Activated naive CD8-positive, alpha-beta T cell treated with anti-CD3 and anti-CD28 coated beads, Interleukin-2, amount 50 U/mL, for 16 hours (primary cell): Measurements from ENCODE around the gene DOK5.
"Not testable (repeated sequence)": the region's sequence is repeated elsewhere in the genome, so short reads cannot be mapped to it uniquely, and the experiment has no call there.

Experiments
- DNase-seq: peaks from one replicate; pipeline ENCODE4 v3.0.0-alpha.2; 2020; ENCODE audit warnings: low read depth, low spot score

The DOK5 gene

GRCh38 chr20:54475334-54476168 lies at the start of gene DOK5:
Gene DOK5, plus strand, starts transcription at chr20:54475593. Its CDS starts 354 bp downstream, at chr20:54475947.
- no peak for DNase-seq

- no peak for DNase-seq
Observed at GRCh38 chr20:54429364-54429763, 46.0 kb upstream of the DOK5 start.

GRCh38 chr20:54431156-54431944 lies 44.0 kb upstream of the DOK5 start:
- no peak for DNase-seq

DNA sequence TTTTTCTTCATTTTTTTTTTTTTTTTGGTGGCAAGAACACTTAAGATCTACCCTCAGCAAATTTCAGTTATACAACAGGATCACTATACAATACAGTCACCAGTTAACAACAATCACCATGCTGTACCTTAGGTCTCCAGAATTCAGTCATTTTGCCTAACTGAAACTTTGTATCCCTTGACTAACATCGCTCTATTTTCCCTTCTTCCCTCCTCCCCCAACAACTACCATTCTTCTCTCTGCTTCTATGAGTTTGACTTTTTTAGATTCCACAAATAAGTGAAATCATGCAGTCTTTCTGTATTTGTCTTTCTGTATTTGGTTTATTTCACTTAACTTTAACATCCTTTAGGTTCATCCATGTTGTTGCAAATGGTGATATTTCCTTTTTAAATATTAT lies 42.4 kb upstream of the DOK5 start:
- DNase-seq: no peak

- DNase-seq: no peak
Observed at GRCh38 chr20:54433636-54434035, 41.8 kb upstream of the DOK5 start.

- no peak for DNase-seq
Observed at GRCh38 chr20:54434196-54434595, 41.2 kb upstream of the DOK5 start.

DNA sequence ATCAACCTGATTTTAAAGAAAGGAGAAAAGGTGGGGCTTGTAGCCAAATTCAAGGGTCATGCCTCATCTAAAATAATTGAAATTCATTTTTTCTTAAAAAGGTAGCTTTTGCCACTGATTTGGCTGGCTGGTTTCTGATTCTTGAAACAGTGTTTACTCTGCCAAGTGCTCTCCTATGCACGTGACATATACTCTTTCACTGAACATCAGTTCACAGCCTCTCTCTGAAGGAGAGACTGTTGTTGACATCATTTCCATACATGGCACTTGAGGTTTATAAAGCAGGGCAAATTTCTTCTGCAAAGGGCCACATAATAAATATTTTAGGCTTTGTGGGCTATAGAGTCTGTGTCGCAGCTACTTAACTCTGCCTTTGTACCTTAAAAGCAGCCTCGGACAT lies 40.4 kb upstream of the DOK5 start:
- no peak for DNase-seq

DNA sequence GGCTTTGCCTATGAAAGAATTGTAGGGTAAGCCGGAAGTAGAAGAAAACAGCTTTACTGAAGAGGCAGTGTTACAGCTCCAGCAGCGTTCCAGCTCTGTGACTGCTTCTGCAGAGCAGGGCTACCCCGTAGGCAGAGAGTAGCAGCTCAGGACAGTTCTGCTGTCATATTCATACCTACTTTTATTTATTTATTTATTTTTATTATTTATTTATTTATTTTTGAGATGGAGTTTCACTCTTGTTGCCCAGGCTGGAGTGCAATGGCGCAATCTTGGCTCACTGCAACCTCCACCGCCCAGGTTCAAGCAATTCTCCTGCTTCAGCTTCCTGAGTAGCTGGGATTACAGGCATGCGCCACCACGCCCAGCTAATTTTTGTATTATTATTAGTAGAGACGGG lies 39.0 kb upstream of the DOK5 start:
- DNase-seq: not testable (repeated sequence)

GRCh38 chr20:54438166-54438565 lies 37.2 kb upstream of the DOK5 start:
- no peak for DNase-seq

DNA sequence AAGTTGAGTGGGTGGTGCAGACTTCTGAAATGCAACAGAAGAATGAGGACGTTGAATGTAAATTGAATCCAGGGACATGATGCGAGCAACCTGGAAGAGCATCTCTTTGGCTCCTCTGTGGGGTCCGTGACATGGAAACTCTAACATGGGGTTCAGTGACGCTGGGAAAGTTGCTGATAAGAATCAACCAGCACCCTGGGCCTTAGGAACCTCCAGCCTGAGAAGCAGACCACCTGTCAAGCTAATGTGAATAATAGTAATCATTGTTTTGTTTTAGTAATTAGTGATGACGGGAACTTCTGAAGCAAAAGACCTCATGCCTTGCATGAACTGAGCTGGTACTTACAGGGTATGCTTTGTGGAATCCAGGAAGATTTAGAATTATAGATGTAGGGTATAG lies 25.2 kb upstream of the DOK5 start:
- no peak for DNase-seq

DNA sequence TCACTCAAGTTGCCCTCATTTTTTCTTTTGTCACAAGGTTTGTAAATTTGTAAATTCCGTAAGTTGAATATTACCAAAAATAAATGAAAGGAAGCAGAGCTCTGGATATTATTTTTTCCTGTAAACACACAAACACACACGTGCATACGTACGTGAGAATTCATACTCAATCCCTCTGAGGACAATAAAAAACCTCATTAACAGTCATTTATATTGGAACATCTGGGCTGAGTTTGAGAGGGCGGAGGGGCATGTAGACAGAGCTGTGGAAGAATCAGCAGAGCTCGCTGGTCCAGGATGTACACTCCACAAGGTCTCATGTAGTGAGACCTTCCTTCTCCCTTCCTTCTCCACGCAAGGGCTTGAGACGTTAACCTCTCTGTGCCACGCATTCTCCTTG lies 24.2 kb upstream of the DOK5 start:
- no peak for DNase-seq

DNA sequence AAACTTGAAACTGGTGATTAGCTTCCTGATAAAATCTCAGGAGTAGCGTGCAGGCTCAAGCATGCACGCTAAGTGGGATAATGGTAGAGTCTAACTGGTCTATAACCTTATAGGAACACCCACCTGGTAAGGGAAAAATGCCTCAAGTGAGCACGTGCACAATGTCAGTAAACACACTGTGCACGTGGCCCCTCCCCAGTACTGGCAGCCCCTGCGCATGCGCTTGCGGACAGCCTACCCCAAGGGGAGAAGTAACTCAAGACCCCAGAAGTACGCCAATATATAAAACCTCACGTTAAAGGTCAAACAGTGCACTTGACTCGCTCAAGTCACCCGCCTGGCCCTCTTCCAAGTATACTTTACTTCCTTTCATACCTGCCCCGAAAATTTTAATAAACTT lies 23.1 kb upstream of the DOK5 start:
- no peak for DNase-seq

GRCh38 chr20:54454982-54455381 lies 20.4 kb upstream of the DOK5 start:
- DNase-seq: no peak

DNA sequence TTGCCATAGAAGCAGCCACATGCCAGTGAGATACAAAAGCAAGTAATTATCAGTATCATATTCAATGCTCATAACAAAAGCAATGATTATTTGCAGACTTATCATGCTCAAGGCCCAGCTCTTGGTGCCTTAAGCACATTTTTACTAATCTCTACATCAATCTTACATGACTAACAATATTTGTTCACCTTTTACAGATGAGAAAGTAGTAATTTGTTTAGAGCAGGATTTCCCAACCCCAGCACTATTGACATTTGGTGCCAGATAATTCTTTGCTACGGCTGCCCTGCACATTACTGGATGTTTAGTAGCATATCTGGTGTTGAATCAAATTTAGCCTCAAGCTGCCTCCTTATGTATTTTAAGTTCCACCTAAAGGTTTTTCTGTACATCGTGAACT lies 19.0 kb upstream of the DOK5 start:
- no peak for DNase-seq

DNA sequence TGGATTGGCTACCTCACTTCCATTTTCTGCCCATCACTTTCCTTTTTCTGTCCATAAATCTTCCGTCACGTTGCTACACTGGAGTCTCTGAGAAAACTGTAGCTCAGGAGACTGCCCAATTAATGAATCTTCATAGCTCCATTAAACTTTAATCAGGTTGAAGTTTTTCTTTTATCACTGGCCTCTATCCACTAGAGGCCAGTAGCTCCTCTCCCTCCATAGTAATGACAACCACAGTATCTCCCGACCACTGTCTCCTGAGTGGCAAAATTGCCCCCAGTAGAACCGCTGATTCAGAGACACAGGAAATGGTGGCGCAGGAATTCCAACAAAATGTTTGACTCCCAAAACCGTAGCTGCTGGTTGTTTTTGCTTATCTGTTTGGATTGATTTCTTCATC lies 18.4 kb upstream of the DOK5 start:
- no peak for DNase-seq

GRCh38 chr20:54458219-54458618 lies 17.2 kb upstream of the DOK5 start:
- no peak for DNase-seq

DNA sequence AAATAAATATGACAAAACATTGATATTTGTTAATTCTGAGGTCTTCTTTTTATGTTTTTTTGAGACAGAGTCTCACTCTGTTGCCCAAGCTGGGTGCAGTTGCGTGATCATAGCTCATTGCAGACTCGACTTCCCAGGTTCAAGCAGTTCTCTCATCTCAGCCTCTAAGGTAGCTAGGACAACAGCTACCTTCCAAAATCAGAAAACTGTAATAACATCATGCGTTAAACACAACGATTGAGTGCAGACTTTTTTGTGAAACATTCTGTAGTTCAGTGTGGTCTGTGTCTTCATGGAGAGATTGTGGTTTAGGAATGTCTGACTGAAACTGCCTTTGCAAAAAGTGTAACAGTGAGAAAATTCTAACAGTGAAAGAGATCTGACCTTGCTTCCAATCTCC lies 16.1 kb upstream of the DOK5 start:
- DNase-seq: no peak

GRCh38 chr20:54464003-54464402 lies 11.4 kb upstream of the DOK5 start:
- DNase-seq: no peak

DNA sequence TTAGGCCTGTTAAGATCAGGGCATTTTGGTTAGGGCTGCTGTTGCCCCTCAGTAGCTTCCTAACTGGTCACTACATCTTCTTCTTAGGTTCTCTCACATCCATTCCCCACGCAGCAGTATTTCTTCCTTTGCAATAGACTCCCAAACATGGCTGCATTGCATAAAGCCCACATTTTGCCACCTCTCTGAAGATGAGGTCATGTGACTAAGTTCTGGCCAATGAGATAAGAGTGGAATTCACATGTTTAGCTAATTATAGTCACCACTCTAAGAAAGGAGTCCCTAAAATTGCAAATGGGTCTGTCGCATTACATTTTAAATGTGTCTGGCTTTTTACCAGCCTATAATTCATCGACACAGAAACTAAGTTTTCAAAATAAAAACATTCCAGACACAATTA lies 9.3 kb upstream of the DOK5 start:
- no peak for DNase-seq

DNA sequence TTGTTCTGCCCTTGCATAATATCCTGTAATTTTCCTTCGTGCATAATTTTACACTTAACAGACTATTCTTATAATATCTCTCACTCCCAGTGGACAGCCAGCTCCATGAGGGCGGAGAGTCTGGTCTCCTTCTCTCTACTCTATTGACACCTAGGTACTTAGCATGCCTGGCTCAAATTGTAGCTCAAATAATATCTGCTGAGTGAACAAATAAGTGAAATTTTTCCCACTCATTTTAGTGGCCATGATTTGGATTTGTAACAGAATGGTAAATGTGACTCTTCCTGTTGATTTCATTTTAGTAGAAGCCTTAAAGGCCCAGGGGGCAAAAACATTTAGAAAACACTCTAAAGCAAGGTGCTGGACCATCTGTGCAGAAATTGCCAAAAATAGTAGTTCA lies 7.8 kb upstream of the DOK5 start:
- no peak for DNase-seq

DNA sequence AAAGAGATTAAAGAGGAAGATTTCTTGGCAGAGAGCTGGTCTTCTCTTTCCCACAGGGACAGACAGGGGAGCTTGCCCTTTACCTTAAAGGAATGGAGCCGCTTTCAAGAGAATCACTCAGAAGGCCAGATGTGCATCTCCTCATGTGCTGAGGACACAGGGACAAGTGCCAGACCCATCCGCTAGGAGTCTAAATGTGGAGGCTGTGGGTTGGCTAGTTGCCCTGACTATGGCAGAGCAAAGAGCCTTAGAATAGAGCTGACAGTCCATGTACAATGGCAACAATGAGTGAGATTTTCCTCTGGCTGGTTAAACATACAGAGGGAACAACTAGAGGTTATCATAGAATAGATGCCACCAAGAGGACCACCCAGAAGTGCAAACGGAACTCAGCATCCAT lies 7.3 kb upstream of the DOK5 start:
- DNase-seq: no peak

DNA sequence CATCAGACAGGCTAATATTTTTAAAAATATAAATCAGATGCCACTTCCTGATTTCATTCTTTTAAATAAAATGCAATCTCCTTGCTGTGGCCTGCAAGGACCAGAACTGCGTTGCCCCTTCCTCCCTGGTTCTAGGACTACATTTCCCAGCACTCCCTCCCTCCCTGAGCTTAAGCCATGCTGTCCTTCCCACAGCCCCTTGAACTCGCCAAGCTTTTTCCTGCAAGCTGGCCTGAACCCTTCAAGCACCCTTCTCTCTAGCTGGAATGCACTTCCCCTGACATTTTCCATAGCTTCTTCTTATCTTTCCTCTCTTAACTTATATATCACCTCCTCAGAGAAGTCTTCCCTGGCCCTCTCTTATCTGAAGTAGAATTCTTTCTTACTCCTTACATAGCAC lies 6.1 kb upstream of the DOK5 start:
- no peak for DNase-seq

DNA sequence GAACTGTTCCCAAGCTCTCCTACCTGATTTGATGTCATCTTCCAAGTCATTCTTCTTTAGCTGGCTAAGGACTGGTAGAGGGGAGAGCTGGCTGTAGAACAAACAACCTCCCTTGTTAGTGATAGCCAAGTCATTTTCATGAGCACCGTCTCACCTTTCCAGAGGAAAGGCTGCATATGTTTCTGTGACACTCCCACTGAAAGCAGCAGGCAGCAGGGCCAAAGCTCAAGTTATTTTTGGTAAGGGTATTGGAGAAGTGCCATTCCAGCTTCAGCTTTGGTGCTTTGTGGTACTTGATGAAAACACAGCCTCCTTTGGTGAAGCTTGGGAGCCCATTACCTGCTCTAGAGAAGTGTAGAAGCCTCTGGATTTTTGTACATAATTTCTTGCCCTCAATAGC lies 5.4 kb upstream of the DOK5 start:
- DNase-seq: no peak
